ENCODE measurements around the gene EGLN3.
"Not testable (repeated sequence)": the region's sequence is repeated elsewhere in the genome, so short reads cannot be mapped to it uniquely, and the experiment has no call there.

The EGLN3 gene

DNA sequence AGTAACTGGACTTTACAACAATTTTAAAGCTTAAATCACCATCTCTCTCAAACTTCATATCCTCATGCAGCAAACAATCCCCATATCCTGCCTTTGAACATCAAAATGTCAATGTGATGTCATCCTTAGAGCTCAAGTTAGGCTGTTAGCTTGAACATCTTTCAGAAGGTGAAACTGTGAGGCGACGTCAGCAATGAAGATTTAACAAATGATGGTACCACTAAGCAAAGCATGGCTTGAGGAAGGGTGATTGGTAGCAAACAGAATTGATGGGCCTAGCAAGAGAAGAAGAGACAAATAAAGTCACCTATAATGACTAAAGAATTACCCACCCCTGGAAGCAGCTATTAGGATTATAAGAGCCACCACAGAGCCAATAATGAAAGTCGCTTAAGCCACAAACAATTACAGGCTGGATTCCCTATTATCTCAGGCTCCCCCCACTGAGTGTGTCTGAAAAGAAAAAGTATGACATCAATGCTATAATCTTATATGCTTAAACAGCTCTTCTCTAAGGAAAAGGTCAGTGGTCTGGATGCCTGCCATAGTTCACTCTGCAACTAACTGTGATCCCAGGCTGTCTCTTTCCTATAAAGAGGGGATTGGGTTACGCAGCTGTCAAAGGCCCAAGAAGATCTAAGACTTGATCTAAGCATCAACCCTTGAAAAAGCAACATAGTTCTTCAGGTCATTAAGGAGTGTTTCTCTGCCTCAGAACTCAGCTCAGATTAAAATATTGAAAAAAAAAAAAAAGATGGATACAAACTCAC, 18.1 kb downstream of the EGLN3 start:
- TF ChIP-seq POLR2A (IDR thresholded peaks at IDR 0.05; ENCODE audit: low read depth, low read length) (no peak), TAF1 (IDR thresholded peaks at IDR 0.05; ENCODE audit: borderline replicate concordance, low read depth, low read length) (no peak), POLR2AphosphoS5 (IDR thresholded peaks at IDR 0.05; ENCODE audit: low read depth, low read length) (no peak)
- FAIRE-seq (no peak), DNase-seq (ENCODE audit: insufficient read length) (no peak)

DNA sequence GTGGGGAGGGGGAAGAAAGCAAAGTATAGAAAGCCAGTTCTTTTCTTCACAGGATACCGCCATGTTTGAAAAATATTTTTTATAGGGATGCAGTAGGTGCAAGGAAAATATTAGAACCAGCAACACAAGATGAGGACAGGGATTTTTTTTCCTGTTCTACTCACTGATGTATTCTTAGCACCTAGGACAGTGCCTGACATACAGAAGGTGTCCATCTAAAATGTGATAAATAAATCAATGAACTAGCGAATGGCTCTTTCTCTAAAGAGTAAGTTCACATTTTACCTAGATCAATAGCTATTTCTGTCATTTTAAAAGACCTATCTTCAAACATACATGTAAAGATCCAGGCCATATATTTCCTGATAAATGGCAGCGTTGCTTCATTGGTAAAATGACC, 18.8 kb downstream of the EGLN3 start:
- no peak for DNase-seq (ENCODE audit: insufficient read length)
- TF ChIP-seq POLR2AphosphoS5 (IDR thresholded peaks at IDR 0.05; ENCODE audit: low read depth, low read length), result no peak
- TF ChIP-seq POLR2A (IDR thresholded peaks at IDR 0.05; ENCODE audit: low read depth, low read length), result no peak
- TF ChIP-seq TAF1 (IDR thresholded peaks at IDR 0.05; ENCODE audit: borderline replicate concordance, low read depth, low read length), result no peak
- FAIRE-seq, result no peak

DNA sequence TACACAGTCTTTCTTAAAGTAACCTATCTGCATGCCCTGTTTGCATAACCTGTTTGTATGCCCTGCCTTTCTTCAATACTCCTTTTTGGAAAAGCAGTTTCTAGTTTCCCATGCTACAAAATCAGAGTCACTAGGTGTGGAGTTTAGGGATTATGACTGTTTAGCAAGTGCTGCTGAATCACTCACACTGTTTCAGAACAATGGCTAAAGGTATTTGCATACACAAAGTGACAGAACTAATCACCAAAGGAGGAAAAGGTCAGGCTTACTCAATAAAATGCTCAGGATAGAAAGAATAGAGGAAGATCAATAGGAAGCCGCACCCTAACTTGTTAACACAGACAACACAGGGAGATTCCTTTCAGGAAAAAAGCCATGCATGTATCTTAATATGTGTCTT, 19.4 kb downstream of the EGLN3 start:
- DNase-seq (ENCODE audit: insufficient read length) (no peak), FAIRE-seq (no peak)
- TF ChIP-seq TAF1 (IDR thresholded peaks at IDR 0.05; ENCODE audit: borderline replicate concordance, low read depth, low read length), result no peak
- TF ChIP-seq POLR2A (IDR thresholded peaks at IDR 0.05; ENCODE audit: low read depth, low read length), result no peak
- TF ChIP-seq POLR2AphosphoS5 (IDR thresholded peaks at IDR 0.05; ENCODE audit: low read depth, low read length), result no peak

DNA sequence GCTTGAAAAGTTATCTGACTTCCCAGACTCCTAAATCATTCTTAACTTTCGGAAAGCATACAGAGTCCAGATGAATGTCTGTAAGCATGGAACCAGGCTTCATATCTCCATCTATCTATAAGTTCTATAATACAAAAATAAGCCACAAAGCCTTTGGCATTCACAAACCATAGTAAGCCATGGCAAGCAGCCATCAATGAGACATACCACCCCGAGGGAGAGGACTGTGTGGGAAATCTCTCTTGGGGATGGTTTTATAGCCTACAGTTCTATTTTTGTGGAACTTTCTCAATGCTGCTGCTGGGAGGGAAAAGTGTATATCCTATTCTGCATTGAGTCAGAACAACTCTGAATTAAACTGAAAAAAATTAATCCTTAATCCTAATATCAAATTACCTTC, 20.4 kb downstream of the EGLN3 start:
- DNase-seq (ENCODE audit: insufficient read length) (no peak), FAIRE-seq (no peak)
- TF ChIP-seq POLR2AphosphoS5 (IDR thresholded peaks at IDR 0.05; ENCODE audit: low read depth, low read length), result no peak
- no peak for TF ChIP-seq POLR2A (IDR thresholded peaks at IDR 0.05; ENCODE audit: low read depth, low read length)
- TF ChIP-seq TAF1 (IDR thresholded peaks at IDR 0.05; ENCODE audit: borderline replicate concordance, low read depth, low read length), result no peak

DNA sequence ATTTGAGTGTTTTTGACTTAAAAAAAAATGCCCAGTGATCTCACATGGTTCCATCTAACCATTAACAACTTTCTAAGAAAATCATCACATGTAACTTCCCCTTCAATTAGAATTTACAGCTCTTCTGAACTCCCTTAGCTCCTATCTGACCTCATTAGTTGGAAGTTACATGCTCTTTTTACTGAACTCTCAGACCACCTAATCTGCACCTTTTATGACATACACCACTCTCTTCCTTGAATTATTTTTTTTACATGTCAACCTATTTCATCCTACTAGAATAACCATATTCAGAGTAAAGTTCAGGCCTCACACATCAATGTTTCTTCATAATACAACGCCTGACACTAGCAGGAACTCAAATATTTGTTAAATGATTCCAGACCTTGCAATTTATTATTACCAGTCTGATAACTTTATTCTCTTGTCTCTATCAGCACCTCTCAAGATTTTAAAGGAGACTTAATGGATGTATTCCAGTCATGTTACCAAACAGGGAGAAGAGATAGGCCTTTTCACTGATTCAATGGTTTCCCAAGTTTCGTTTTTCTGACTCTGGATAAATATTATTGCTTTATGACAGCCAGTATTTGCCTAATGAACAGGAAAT, 21.0 kb downstream of the EGLN3 start:
- DNase-seq (ENCODE audit: insufficient read length) (no peak), FAIRE-seq (no peak)
- TF ChIP-seq POLR2A (IDR thresholded peaks at IDR 0.05; ENCODE audit: low read depth, low read length) (no peak), TAF1 (IDR thresholded peaks at IDR 0.05; ENCODE audit: borderline replicate concordance, low read depth, low read length) (no peak), POLR2AphosphoS5 (IDR thresholded peaks at IDR 0.05; ENCODE audit: low read depth, low read length) (no peak)

GRCh38 chr14:33928895-33929294, 22.0 kb downstream of the EGLN3 start:
- TF ChIP-seq TAF1 (IDR thresholded peaks at IDR 0.05; ENCODE audit: borderline replicate concordance, low read depth, low read length) (no peak), POLR2A (IDR thresholded peaks at IDR 0.05; ENCODE audit: low read depth, low read length) (no peak), POLR2AphosphoS5 (IDR thresholded peaks at IDR 0.05; ENCODE audit: low read depth, low read length) (no peak)
- FAIRE-seq (no peak), DNase-seq (ENCODE audit: insufficient read length) (no peak)

DNA sequence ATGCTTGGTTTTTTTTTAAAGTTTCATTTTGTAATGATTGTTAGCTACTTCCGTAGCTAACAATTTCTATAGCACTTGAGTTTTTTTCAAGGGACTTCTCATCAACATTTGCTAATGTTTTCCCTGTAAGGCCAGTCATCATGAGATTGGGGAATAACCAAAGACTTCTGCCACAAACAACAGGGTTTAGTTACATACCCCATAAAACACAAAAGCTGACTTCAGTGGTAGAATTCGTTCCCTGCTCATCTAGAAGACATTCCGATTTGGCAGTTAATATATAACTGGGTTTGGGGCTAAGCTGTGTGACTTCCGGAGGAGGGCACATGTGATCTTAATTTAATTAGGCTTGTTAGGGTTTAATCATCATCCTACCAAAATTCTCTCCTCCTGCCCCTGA, 22.9 kb downstream of the EGLN3 start:
- DNase-seq (ENCODE audit: insufficient read length) (no peak), FAIRE-seq (no peak)
- no peak for TF ChIP-seq POLR2AphosphoS5 (IDR thresholded peaks at IDR 0.05; ENCODE audit: low read depth, low read length)
- TF ChIP-seq TAF1 (IDR thresholded peaks at IDR 0.05; ENCODE audit: borderline replicate concordance, low read depth, low read length), result no peak
- TF ChIP-seq POLR2A (IDR thresholded peaks at IDR 0.05; ENCODE audit: low read depth, low read length), result no peak

DNA sequence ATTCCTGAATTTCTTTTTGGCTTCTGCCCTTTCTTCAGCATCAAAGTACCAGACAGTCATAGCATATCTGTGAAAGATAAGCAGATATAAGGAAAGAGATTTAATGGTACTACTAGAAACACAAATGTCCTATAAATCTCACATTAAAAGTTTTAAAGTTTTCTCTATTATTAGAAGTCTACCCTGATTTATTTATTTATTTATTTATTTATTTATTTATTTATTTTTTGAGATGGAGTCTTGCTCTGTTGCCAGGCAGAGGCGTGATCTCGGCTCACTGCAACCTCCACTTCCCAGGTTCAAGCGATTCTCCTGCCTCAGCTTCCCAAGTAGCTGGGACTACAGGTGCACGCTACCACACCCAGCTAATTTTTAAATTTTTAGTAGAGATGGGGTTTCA, 23.9 kb downstream of the EGLN3 start:
- not testable (repeated sequence) for DNase-seq (ENCODE audit: insufficient read length); FAIRE-seq

- FAIRE-seq (no peak), DNase-seq (ENCODE audit: insufficient read length) (no peak)
- TF ChIP-seq POLR2A (IDR thresholded peaks at IDR 0.05; ENCODE audit: low read depth, low read length), result no peak
- no peak for TF ChIP-seq TAF1 (IDR thresholded peaks at IDR 0.05; ENCODE audit: borderline replicate concordance, low read depth, low read length)
- no peak for TF ChIP-seq POLR2AphosphoS5 (IDR thresholded peaks at IDR 0.05; ENCODE audit: low read depth, low read length)
These were observed 24.9 kb downstream of the EGLN3 start for GRCh38 chr14:33925946-33926345.

- no peak for FAIRE-seq
- no peak for DNase-seq (ENCODE audit: insufficient read length)
- TF ChIP-seq POLR2A (IDR thresholded peaks at IDR 0.05; ENCODE audit: low read depth, low read length) (no peak), TAF1 (IDR thresholded peaks at IDR 0.05; ENCODE audit: borderline replicate concordance, low read depth, low read length) (no peak), POLR2AphosphoS5 (IDR thresholded peaks at IDR 0.05; ENCODE audit: low read depth, low read length) (no peak)
These were observed 25.6 kb downstream of the EGLN3 start for GRCh38 chr14:33925235-33925634.

DNA sequence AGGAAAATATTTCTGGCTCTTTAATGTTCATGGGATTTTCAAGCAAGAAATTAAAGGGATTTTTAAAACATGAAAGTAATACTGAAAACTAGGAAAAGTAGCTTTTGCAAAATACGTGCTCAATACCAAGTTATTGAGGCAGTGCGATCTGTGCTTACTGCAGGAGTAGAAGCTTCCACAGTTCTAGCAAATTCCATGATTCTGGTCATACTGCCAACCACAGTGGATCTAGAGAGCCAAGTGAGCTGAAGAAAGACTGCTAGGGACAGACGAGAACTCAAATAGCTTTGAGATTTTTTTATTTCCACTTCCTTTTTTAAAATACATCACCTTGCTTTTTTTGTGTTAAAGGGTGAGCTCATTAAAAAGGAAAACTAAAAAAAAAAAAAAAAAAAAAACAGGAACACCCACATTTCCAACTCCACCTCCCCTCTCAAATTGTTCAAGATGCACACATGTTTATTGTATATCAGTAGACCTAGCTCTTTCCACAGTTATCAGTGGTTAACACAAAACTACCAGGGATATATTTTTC, 26.2 kb downstream of the EGLN3 start:
- TF ChIP-seq POLR2AphosphoS5 (IDR thresholded peaks at IDR 0.05; ENCODE audit: low read depth, low read length), result no peak
- no peak for TF ChIP-seq TAF1 (IDR thresholded peaks at IDR 0.05; ENCODE audit: borderline replicate concordance, low read depth, low read length)
- no peak for TF ChIP-seq POLR2A (IDR thresholded peaks at IDR 0.05; ENCODE audit: low read depth, low read length)
- DNase-seq (ENCODE audit: insufficient read length) (no peak), FAIRE-seq (no peak)

DNA sequence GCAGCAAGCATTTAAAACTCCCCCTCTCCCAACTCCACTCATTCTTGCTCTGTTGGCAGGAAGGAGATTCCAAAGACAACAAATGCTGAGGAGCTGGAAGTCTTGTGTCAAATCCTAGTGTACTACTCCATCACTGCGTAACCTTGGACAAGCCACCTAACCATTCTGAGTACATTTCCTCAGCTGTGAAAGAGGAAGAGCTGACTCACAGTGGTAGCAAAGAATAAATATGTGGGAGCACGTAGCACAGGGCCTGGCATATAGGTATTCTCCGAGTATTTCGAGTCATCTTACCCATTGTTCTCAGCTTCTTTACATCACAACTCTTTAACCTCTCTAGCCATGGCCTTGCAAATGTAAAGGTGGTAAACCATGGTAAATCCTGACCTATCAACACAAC, 28.7 kb downstream of the EGLN3 start:
- FAIRE-seq (no peak), DNase-seq (ENCODE audit: insufficient read length) (no peak)
- no peak for TF ChIP-seq POLR2A (IDR thresholded peaks at IDR 0.05; ENCODE audit: low read depth, low read length)
- TF ChIP-seq TAF1 (IDR thresholded peaks at IDR 0.05; ENCODE audit: borderline replicate concordance, low read depth, low read length), result no peak
- TF ChIP-seq POLR2AphosphoS5 (IDR thresholded peaks at IDR 0.05; ENCODE audit: low read depth, low read length), result no peak

Measured in GM12892 (cell line).